HepG2 (cell line): Measurements from ENCODE around the gene FNBP1L. TPM values are rescaled to one million over a fixed set of nuclear protein-coding genes. Genes with fewer than 3 reads are reported as not detected.

ENCODE experiments used
- ATAC-seq: fragments of 200-7000 bp; cut with Tn5 transposase; 3 replicates; pipeline ENCODE4 v1.9.1; 2020; ENCODE audit warnings: mild to moderate bottlenecking, moderate library complexity
- BruUV-seq: library from RNA; stranded (reverse); fragments of 400-500 nt; replicated peaks from 2 replicates; lab custom pipeline; 2021; lab: Mats Ljungman, UMichigan
- CTCF ChIA-PET: fragments of 300-600 bp; formaldehyde crosslinking; extraction: SDS; loops from one replicate; lab custom pipeline; 2021; ENCODE audit warnings: low total read pairs, inconsistent platforms, low intra/inter-chr PET ratio; lab: Yijun Ruan, JAX
- POLR2A ChIA-PET: fragments of 350-600 bp; sonication (Branson Sonifier 250); formaldehyde crosslinking; loops from one replicate; lab custom pipeline; 2020; ENCODE audit warnings: antibody characterized with exemption, inconsistent platforms; lab: Yijun Ruan, JAX
- DNase-seq: peaks from one replicate; pipeline ENCODE4 v3.0.0-alpha.2; 2015; ENCODE audit warnings: low spot score
- FAIRE-seq: peaks from 3 replicates; lab custom pipeline; 2011; peaks lifted over from hg19 to GRCh38; lab: Jason Lieb, UNC
- H2AFZ ChIP-seq: one replicate; pipeline ENCODE4 v1.6.1; 2011; ENCODE audit warnings: low read length, inconsistent platforms
- H3K27ac ChIP-seq: fragments of 300-600 bp; 3 replicates; pipeline ENCODE4 v1.8.0; 2011; ENCODE audit warnings: mixed run types, mild to moderate bottlenecking, mixed read lengths, low read length, inconsistent platforms; ENCODE audit not compliant: insufficient read depth; ENCODE audit errors: extremely low read length
- H3K27me3 ChIP-seq, 2 experiments: fragments of 200-600 bp in 1 of 2; 2 replicates in 1 of 2; 3 replicates in 1 of 2; pipeline versions ENCODE4 v1.6.0 to v1.8.0; 2011; ENCODE audit warnings: low read length in 2 of 2, mild to moderate bottlenecking in 2 of 2, moderate library complexity in 2 of 2, inconsistent platforms in 1 of 2; ENCODE audit not compliant: insufficient read depth in 2 of 2, control insufficient read depth in 1 of 2
- H3K36me3 ChIP-seq, 2 experiments: fragments of 200-600 bp in 1 of 2; replicated peaks in 1 of 2; 2 replicates in 1 of 2; 3 replicates in 1 of 2; pipeline versions ENCODE4 v1.5.1 to v1.8.0; 2011; ENCODE audit warnings: low read length in 2 of 2, inconsistent platforms in 1 of 2; ENCODE audit not compliant: insufficient read depth in 2 of 2, control insufficient read depth in 1 of 2
- H3K4me1 ChIP-seq: 2 replicates; pipeline ENCODE4 v1.5.1; 2012; ENCODE audit warnings: low read length, inconsistent platforms; ENCODE audit not compliant: insufficient read depth
- H3K4me2 ChIP-seq: 2 replicates; pipeline ENCODE4 v1.6.0; 2011; ENCODE audit warnings: low read depth, low read length, inconsistent platforms
- H3K4me3 ChIP-seq, 3 experiments: fragments of 200-600 bp in 1 of 3; sonication (generic), shearing (Covaris generic) in 1 of 3; replicated peaks in 1 of 3; 2 replicates each; pipeline ENCODE4 v1.5.1; 2011 to 2016; ENCODE audit warnings: low read length in 3 of 3, inconsistent platforms in 2 of 3, low read depth in 2 of 3, mild to moderate bottlenecking in 2 of 3, control low read depth in 1 of 3, mixed read lengths in 1 of 3; ENCODE audit not compliant: insufficient read depth in 1 of 3
- H3K79me2 ChIP-seq: one replicate; pipeline ENCODE4 v1.6.1; 2011; ENCODE audit warnings: low read length, inconsistent platforms; ENCODE audit not compliant: insufficient read depth
- H3K9ac ChIP-seq: 2 replicates; pipeline ENCODE4 v1.6.0; 2011; ENCODE audit warnings: mild to moderate bottlenecking, low read depth, low read length, inconsistent platforms; ENCODE audit not compliant: insufficient read depth
- H3K9me3 ChIP-seq: 2 replicates; pipeline ENCODE4 v1.5.1; 2012; ENCODE audit warnings: mild to moderate bottlenecking, low read length
- H4K20me1 ChIP-seq: 2 replicates; pipeline ENCODE4 v1.6.0; 2011; ENCODE audit warnings: inconsistent platforms, mild to moderate bottlenecking, low read length, moderate library complexity; ENCODE audit not compliant: insufficient read depth
- NCOA5 ChIP-seq: sonication (generic); formaldehyde crosslinking; IDR thresholded peaks from 2 replicates; pipeline ENCODE4 v1.4.0; 2020; ENCODE audit warnings: missing genetic modification reagents
- NFIB ChIP-seq: sonication (generic); formaldehyde crosslinking; IDR thresholded peaks from 2 replicates; pipeline ENCODE4 v1.9.0; 2021; ENCODE audit warnings: missing genetic modification reagents, mild to moderate bottlenecking, borderline replicate concordance
- SRSF4 ChIP-seq: fragments of 200-400 bp; formaldehyde crosslinking; IDR thresholded peaks from one replicate; pipeline ENCODE4 v1.6.1; 2018; ENCODE audit warnings: mild to moderate bottlenecking, low read depth, low read length, moderate library complexity; ENCODE audit not compliant: poor library complexity, severe bottlenecking
- TMF1 ChIP-seq: sonication (generic); formaldehyde crosslinking; IDR thresholded peaks from 2 replicates; pipeline ENCODE4 v1.8.1; 2022; ENCODE audit warnings: low read depth, missing genetic modification reagents
- ZNF644 ChIP-seq: IDR thresholded peaks from 2 replicates; pipeline ENCODE4 v1.6.1; 2016; ENCODE audit warnings: low read depth
- ZNF816 ChIP-seq: sonication (generic); formaldehyde crosslinking; IDR thresholded peaks from 2 replicates; pipeline ENCODE4 v1.8.0; 2022; ENCODE audit warnings: missing genetic modification reagents, mild to moderate bottlenecking, borderline replicate concordance
- ZSCAN21 ChIP-seq: sonication (generic); formaldehyde crosslinking; IDR thresholded peaks from 2 replicates; pipeline ENCODE4 v1.8.0; 2022; ENCODE audit warnings: mild to moderate bottlenecking, missing genetic modification reagents, moderate library complexity, borderline replicate concordance
- WGBS: methylation state at CpG from one replicate; pipeline ENCODE4 v1.1.6; 2017; ENCODE audit warnings: low lambda C conversion rate; 5-methylcytosine and 5-hydroxymethylcytosine counted together
- in situ Hi-C: cut with HindIII; loops from 2 replicates; pipeline ENCODE4 v1.10.0; 2017; ENCODE audit warnings: low pct_unique_long_range_greater_than_20kb; ENCODE audit not compliant: extremely low pct_ligation_motif_present
- intact Hi-C: fragments of 100-400 bp; cut with micrococcal nuclease; formaldehyde crosslinking; loops from one replicate; pipeline ENCODE4 v1.10.0; 2022; ENCODE audit not compliant: unreplicated experiment
- polyA plus RNA-seq, 8 experiments: library from polyadenylated mRNA; depleted of rRNA in 3 of 8; stranded (reverse) in 7 of 8; unstranded in 1 of 8; fragments of >200 nt; fragmentation: Illumina TruSeq in 4 of 8; extraction: Trizol in 4 of 8; gene quantifications; 2 replicates each; pipeline versions ENCODE4 v1.2.1 to v1.2.3, GENCODE V29; 2011 to 2016; ENCODE audit warnings: low read depth in 4 of 8, missing spikeins in 1 of 8, mixed read lengths in 1 of 8; ENCODE audit not compliant: insufficient read depth in 1 of 8
- total RNA-seq, 5 experiments: library from RNA; depleted of rRNA; stranded (reverse); fragments of >200 nt; fragmentation: Illumina TruSeq; extraction: Trizol; gene quantifications; 2 replicates each; pipeline ENCODE4 v1.2.3, GENCODE V29; 2016; ENCODE audit warnings: low read depth in 1 of 5
- TF ChIP-seq, protein P1 (sequence below): sonication (generic); formaldehyde crosslinking; IDR thresholded peaks from 2 replicates; pipeline ENCODE4 v1.4.0; 2020; ENCODE audit warnings: missing genetic modification reagents
- TF ChIP-seq, protein P2 (sequence below): sonication (generic); formaldehyde crosslinking; IDR thresholded peaks from 2 replicates; pipeline ENCODE4 v1.9.0; 2021; ENCODE audit warnings: mild to moderate bottlenecking, missing genetic modification reagents
- TF ChIP-seq, protein P3 (sequence below): IDR thresholded peaks from 2 replicates; pipeline ENCODE4 v1.6.1; 2016; ENCODE audit warnings: low read depth, borderline replicate concordance
- TF ChIP-seq, protein P4 (sequence below): sonication (generic); formaldehyde crosslinking; IDR thresholded peaks from 2 replicates; pipeline ENCODE4 v1.4.0; 2020; ENCODE audit warnings: missing genetic modification reagents, low read depth, mild to moderate bottlenecking, borderline replicate concordance

FNBP1L gene
- total and polyA plus RNA-seq, 2 of the 13 experiments (the other 11 are each of a cell fraction or from before 2014, with no cell fraction given): 24.1 to 27.1 TPM

DNA sequence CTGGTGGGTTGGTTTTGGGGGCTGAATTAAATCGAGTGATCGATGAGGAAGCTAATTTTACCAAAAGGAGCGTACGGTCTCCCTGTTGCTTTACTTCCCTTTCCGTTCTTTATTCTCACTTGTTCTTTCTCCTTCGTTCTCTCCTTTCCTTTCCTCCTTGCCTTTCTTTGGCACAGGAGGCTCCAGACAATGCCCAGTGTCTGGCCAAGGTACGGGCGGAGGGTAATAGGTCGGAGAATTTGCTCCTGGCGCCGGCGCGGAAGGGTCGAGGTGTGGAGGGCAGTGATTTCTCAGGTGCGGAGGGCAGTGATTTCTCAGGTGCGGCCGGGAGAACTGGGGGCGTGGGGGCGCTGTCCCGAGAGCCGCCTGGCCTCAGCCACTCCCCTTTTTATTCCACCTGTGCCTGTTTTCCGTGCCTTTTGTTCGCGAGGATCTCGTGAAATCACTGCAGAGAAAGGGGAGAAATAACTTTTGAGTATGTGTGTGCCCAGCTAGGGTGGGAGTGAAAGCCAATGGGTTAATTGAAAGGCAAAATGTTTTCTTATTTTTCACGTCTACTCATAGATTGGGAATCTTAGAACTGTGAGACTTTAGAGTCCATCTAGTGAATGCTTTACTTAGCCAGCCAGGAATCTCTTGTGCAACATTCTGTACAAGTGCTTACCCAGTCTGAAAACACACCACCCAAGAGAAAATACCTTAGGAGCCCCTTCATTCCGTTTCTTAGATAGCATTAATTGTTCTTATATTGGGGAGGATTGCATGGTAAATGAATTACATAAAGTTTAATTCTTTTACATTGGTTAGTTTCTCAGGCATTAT is 1.3 kb downstream of the FNBP1L start (continued):
- TF ChIP-seq, protein P1, sequence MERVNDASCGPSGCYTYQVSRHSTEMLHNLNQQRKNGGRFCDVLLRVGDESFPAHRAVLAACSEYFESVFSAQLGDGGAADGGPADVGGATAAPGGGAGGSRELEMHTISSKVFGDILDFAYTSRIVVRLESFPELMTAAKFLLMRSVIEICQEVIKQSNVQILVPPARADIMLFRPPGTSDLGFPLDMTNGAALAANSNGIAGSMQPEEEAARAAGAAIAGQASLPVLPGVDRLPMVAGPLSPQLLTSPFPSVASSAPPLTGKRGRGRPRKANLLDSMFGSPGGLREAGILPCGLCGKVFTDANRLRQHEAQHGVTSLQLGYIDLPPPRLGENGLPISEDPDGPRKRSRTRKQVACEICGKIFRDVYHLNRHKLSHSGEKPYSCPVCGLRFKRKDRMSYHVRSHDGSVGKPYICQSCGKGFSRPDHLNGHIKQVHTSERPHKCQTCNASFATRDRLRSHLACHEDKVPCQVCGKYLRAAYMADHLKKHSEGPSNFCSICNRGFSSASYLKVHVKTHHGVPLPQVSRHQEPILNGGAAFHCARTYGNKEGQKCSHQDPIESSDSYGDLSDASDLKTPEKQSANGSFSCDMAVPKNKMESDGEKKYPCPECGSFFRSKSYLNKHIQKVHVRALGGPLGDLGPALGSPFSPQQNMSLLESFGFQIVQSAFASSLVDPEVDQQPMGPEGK (CRISPR knock-in tag): peak; percentile 84
- TF ChIP-seq, all 625 proteins: peak for 67

DNA sequence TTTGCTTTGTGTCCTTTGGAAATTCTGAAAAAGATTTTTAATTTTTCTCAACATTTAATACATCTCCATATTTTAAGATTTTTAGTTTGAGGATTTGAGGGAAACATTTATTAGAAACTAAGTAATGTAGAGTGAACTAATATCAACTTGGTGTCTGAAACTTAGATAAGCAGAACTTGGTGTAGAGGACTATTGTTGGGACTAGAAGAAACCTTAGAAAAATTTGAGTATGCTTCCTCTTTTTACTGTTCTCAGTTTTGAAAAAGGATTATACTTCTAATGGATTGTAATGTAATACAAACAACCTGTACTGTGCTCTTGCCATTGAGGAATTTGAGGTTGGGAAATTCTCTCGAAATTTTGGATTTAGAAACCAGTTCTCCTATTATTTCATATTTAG is 2.4 kb downstream of the FNBP1L start:
- POLR2A ChIA-PET: no interaction called here
- Histone ChIP-seq H3K4me2 (peak overlapping the region; percentile 79), H3K9ac (0 out of 2 replicates have a peak overlapping the region, but pooled peaks have one; percentile 5), H3K4me1 (peaks cover 40% of the 10 kb centered on the region), H3K27me3 (no peaks in the 10 kb centered on the region; a peak in 1 of 5 replicates), H3K79me2 (peaks cover 65% of the 10 kb centered on the region), H3K36me3 (peaks cover 0 to 1% of the 10 kb centered on the region in 2 experiments; a peak in 2 of 5 replicates), H4K20me1 (peaks cover 43% of the 10 kb centered on the region), H3K27ac (no peak overlapping the region), H3K4me3 (peak overlapping the region in 2 of 3 experiments; percentile 87 to 99; a peak in 3 of 6 replicates), H2AFZ (no peak overlapping the region), H3K9me3 (no peaks in the 10 kb centered on the region)
- CTCF ChIA-PET: no interaction called here
- FAIRE-seq (no peak), ATAC-seq (no peak), DNase-seq (no peak)
- intact Hi-C loops: no loop called here
- in situ Hi-C loops: no loop called here
- no TSS peak for BruUV-seq
- WGBS: 53% methylated on average over 1 of the region's 1 CpG
- TF ChIP-seq NCOA5: no peak
- TF ChIP-seq ZSCAN21 (CRISPR knock-in tag): no peak
- TF ChIP-seq, protein P2, sequence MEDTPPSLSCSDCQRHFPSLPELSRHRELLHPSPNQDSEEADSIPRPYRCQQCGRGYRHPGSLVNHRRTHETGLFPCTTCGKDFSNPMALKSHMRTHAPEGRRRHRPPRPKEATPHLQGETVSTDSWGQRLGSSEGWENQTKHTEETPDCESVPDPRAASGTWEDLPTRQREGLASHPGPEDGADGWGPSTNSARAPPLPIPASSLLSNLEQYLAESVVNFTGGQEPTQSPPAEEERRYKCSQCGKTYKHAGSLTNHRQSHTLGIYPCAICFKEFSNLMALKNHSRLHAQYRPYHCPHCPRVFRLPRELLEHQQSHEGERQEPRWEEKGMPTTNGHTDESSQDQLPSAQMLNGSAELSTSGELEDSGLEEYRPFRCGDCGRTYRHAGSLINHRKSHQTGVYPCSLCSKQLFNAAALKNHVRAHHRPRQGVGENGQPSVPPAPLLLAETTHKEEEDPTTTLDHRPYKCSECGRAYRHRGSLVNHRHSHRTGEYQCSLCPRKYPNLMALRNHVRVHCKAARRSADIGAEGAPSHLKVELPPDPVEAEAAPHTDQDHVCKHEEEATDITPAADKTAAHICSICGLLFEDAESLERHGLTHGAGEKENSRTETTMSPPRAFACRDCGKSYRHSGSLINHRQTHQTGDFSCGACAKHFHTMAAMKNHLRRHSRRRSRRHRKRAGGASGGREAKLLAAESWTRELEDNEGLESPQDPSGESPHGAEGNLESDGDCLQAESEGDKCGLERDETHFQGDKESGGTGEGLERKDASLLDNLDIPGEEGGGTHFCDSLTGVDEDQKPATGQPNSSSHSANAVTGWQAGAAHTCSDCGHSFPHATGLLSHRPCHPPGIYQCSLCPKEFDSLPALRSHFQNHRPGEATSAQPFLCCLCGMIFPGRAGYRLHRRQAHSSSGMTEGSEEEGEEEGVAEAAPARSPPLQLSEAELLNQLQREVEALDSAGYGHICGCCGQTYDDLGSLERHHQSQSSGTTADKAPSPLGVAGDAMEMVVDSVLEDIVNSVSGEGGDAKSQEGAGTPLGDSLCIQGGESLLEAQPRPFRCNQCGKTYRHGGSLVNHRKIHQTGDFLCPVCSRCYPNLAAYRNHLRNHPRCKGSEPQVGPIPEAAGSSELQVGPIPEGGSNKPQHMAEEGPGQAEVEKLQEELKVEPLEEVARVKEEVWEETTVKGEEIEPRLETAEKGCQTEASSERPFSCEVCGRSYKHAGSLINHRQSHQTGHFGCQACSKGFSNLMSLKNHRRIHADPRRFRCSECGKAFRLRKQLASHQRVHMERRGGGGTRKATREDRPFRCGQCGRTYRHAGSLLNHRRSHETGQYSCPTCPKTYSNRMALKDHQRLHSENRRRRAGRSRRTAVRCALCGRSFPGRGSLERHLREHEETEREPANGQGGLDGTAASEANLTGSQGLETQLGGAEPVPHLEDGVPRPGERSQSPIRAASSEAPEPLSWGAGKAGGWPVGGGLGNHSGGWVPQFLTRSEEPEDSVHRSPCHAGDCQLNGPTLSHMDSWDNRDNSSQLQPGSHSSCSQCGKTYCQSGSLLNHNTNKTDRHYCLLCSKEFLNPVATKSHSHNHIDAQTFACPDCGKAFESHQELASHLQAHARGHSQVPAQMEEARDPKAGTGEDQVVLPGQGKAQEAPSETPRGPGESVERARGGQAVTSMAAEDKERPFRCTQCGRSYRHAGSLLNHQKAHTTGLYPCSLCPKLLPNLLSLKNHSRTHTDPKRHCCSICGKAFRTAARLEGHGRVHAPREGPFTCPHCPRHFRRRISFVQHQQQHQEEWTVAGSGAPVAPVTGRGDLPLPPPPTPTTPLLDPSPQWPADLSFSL (CRISPR knock-in tag): no peak
- no peak for TF ChIP-seq SRSF4
- no peak for TF ChIP-seq ZNF644
- TF ChIP-seq TMF1 (CRISPR knock-in tag): no peak
- no peak for TF ChIP-seq ZNF816 (CRISPR knock-in tag)
- no peak for TF ChIP-seq NFIB
- TF ChIP-seq, protein P3, sequence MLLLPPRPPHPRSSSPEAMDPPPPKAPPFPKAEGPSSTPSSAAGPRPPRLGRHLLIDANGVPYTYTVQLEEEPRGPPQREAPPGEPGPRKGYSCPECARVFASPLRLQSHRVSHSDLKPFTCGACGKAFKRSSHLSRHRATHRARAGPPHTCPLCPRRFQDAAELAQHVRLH: no peak
- TF ChIP-seq, protein P4, sequence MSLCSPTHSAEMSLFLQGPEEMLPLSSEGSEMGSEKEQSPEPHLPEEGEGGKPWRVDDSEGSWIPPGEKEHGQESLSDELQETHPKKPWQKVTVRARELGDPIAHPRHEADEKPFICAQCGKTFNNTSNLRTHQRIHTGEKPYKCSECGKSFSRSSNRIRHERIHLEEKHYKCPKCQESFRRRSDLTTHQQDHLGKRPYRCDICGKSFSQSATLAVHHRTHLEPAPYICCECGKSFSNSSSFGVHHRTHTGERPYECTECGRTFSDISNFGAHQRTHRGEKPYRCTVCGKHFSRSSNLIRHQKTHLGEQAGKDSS (CRISPR knock-in tag): no peak
